B cell (primary cell): Measurements from ENCODE around the gene SPOCK1. TPM values are rescaled to one million over a fixed set of nuclear protein-coding genes. Genes with fewer than 3 reads are reported as not detected.

Source experiments
- ATAC-seq: fragments of 200-7000 bp; cut with Tn5 transposase; one replicate; pipeline ENCODE4 v1.10.0; 2021; ENCODE audit warnings: low read depth, mild to moderate bottlenecking, moderate number of reproducible peaks, moderate library complexity
- CTCF ChIA-PET: fragments of 350-600 bp; sonication (Branson Sonifier 250); formaldehyde crosslinking; loops from one replicate; lab custom pipeline; 2021; ENCODE audit warnings: antibody characterized with exemption, inconsistent platforms; lab: Charles Lee
- POLR2A ChIA-PET: fragments of 350-600 bp; sonication (Branson Sonifier 250); formaldehyde crosslinking; loops from one replicate; lab custom pipeline; 2021; ENCODE audit warnings: antibody characterized with exemption; lab: Charles Lee
- DNase-seq: peaks from one replicate; pipeline ENCODE4 v3.0.0; 2013
- H2AFZ ChIP-seq: 2 replicates; pipeline ENCODE4 v1.6.1; 2012; ENCODE audit warnings: mild to moderate bottlenecking, low read depth, low read length; ENCODE audit not compliant: insufficient read depth, poor library complexity, severe bottlenecking
- H3K27ac ChIP-seq, 2 donors: 1 replicate in 1 of 2; 2 replicates in 1 of 2; pipeline ENCODE4 v1.5.1; 2012 to 2013; ENCODE audit warnings: low read length in 2 of 2, mild to moderate bottlenecking in 2 of 2, moderate library complexity in 1 of 2
- H3K27me3 ChIP-seq, 4 experiments: fragments of 200-600 bp in 1 of 4; sonication (generic) in 1 of 4; replicated peaks in 1 of 4; 1 replicate in 2 of 4; 2 replicates in 2 of 4; pipeline versions ENCODE4 v1.6.1 to v1.7.0; 2013 to 2016; ENCODE audit warnings: low read length in 3 of 4, mild to moderate bottlenecking in 2 of 4, mixed read lengths in 1 of 4, moderate library complexity in 1 of 4; ENCODE audit not compliant: insufficient read depth in 4 of 4, control insufficient read depth in 3 of 4; ENCODE audit errors: control extremely low read depth in 1 of 4
- H3K36me3 ChIP-seq, 2 experiments: replicated peaks in 1 of 2; 1 replicate in 1 of 2; 2 replicates in 1 of 2; pipeline versions ENCODE4 v1.6.1 to v1.7.1; 2013; ENCODE audit warnings: low read length in 1 of 2; ENCODE audit not compliant: insufficient read depth in 2 of 2, control insufficient read depth in 1 of 2; ENCODE audit errors: control extremely low read depth in 1 of 2, extremely low read depth in 1 of 2
- H3K4me1 ChIP-seq, 2 donors: fragments of 200-600 bp in 1 of 2; sonication (generic) in 1 of 2; 1 replicate in 1 of 2; 2 replicates in 1 of 2; pipeline versions ENCODE4 v1.5.1 to v1.6.1; 2013 to 2017; ENCODE audit warnings: low read length in 2 of 2; ENCODE audit not compliant: control insufficient read depth in 2 of 2, insufficient read depth in 2 of 2
- H3K4me2 ChIP-seq: replicated peaks from 2 replicates; pipeline ENCODE3; 2012; ENCODE audit warnings: mild to moderate bottlenecking, low read depth, low read length; ENCODE audit not compliant: poor library complexity, severe bottlenecking
- H3K4me3 ChIP-seq, 5 experiments: fragments of 200-600 bp in 1 of 5; sonication (generic) in 1 of 5; 1 replicate in 3 of 5; 2 replicates in 2 of 5; pipeline versions ENCODE4 v1.5.1 to v1.7.0; 2011 to 2016; ENCODE audit warnings: low read length in 4 of 5, mild to moderate bottlenecking in 4 of 5, low read depth in 2 of 5, control low read depth in 1 of 5, moderate library complexity in 1 of 5; ENCODE audit not compliant: insufficient read depth in 1 of 5; ENCODE audit errors: control extremely low read depth in 1 of 5, extremely low read depth in 1 of 5
- H3K79me2 ChIP-seq: fragments of 200-600 bp; sonication (generic); one replicate; pipeline ENCODE4 v1.6.0; 2016; ENCODE audit warnings: low read length; ENCODE audit not compliant: control insufficient read depth, insufficient read depth
- H3K9ac ChIP-seq: fragments of 200-600 bp; sonication (generic); 2 replicates; pipeline ENCODE4 v1.6.1; 2017; ENCODE audit warnings: mild to moderate bottlenecking, low read length, moderate library complexity
- H3K9me3 ChIP-seq, 3 donors: one replicate each; pipeline versions ENCODE4 v1.6.1 to v1.7.1; 2013; ENCODE audit warnings: low read length in 2 of 3; ENCODE audit not compliant: control insufficient read depth in 2 of 3, insufficient read depth in 1 of 3; ENCODE audit errors: control extremely low read depth in 1 of 3
- H4K20me1 ChIP-seq: 2 replicates; pipeline ENCODE4 v1.6.0; 2012; ENCODE audit warnings: mild to moderate bottlenecking, low read length; ENCODE audit not compliant: insufficient read depth, control insufficient read depth, poor library complexity, severe bottlenecking
- H3K27ac Mint-ChIP-seq: one replicate; pipeline ENCODE4 v1.8.0; 2021; ENCODE audit warnings: mixed read lengths
- H3K27me3 Mint-ChIP-seq: one replicate; pipeline ENCODE4 v1.8.0; 2021; ENCODE audit warnings: mixed read lengths
- H3K4me1 Mint-ChIP-seq: one replicate; pipeline ENCODE4 v1.8.0; 2021; ENCODE audit warnings: mixed read lengths
- H3K4me3 Mint-ChIP-seq: one replicate; pipeline ENCODE4 v1.8.0; 2021; ENCODE audit warnings: mixed read lengths
- H3K9me3 Mint-ChIP-seq: one replicate; pipeline ENCODE4 v1.8.0; 2022; ENCODE audit warnings: mixed read lengths; ENCODE audit not compliant: insufficient read depth
- CTCF ChIP-seq: fragments of 200-600 bp; IDR thresholded peaks from one replicate; pipeline ENCODE4 v1.8.0; 2022; ENCODE audit warnings: antibody characterized with exemption, mild to moderate bottlenecking
- EZH2 ChIP-seq: IDR thresholded peaks from 2 replicates; pipeline ENCODE4 v1.6.1; 2012; ENCODE audit warnings: borderline replicate concordance, low read depth, mild to moderate bottlenecking, moderate library complexity, low read length; ENCODE audit not compliant: insufficient read depth, poor library complexity, severe bottlenecking
- WGBS: methylation state at CpG from one replicate; pipeline ENCODE4 v1.1.5; 2013; ENCODE audit warnings: missing lambda C conversion rate; ENCODE audit not compliant: insufficient coverage; 5-methylcytosine and 5-hydroxymethylcytosine counted together
- intact Hi-C: fragments of 100-400 bp; cut with micrococcal nuclease; formaldehyde crosslinking; loops from one replicate; pipeline ENCODE4 v1.10.0; 2022
- polyA plus RNA-seq: library from polyadenylated mRNA; depleted of rRNA; stranded (reverse); fragments of >200 nt; gene quantifications from 2 replicates; pipeline ENCODE4 v1.2.3, GENCODE V29; 2012
- total RNA-seq, 2 donors: library from RNA; stranded (reverse); fragments of 120-200 nt in 1 of 2; gene quantifications; 1 replicate in 1 of 2; 2 replicates in 1 of 2; pipeline versions ENCODE4 v1.2.3 to v1.2.4, GENCODE V29; 2013 to 2022

SPOCK1 gene
- total and polyA plus RNA-seq, 2 donors (not counting 1 experiment from before 2014, with no cell fraction given) = not detected

DNA sequence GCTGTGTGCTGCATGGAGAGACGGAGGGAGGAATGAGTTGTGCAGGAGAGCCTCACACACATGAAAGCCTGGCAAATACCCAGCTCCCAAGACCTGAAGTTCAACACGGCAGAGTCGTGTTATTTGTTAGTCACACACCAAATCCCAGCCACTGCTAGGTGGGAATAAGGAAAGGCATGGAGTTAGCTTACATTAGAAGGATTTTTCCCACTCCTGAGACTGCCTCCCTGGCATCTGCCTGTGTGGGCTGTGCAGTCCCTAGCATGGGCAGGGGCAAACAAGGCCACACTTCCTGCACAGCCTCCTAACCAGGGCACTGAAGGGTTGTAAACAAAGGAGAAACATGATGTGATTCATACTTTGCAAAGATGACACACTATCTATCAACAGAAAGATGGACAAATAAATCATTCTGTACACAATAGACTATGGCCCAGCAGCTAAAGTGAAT, 306.8 kb downstream of the SPOCK1 start:
- H3K9me3 Mint-ChIP-seq = no peaks in the 10 kb centered on the region
- intact Hi-C loops = no loop called here
- Histone ChIP-seq H3K27ac (no peak overlapping the region), H3K79me2 (no peaks in the 10 kb centered on the region), H2AFZ (no peak overlapping the region), H4K20me1 (no peaks in the 10 kb centered on the region), H3K27me3 (peaks cover 0 to 4% (median 0%) of the 10 kb centered on the region in 4 experiments), H3K4me1 (no peaks in the 10 kb centered on the region), H3K9me3 (peaks cover 0 to 3% (median 0%) of the 10 kb centered on the region in 3 donors), H3K4me3 (no peak overlapping the region), H3K9ac (no peak overlapping the region), H3K36me3 (no peaks in the 10 kb centered on the region), H3K4me2 (no peak overlapping the region)
- ATAC-seq (no peak), DNase-seq (no peak)
- POLR2A ChIA-PET = no interaction called here
- H3K4me3 Mint-ChIP-seq = no peak overlapping the region
- H3K4me1 Mint-ChIP-seq = no peaks in the 10 kb centered on the region
- peaks cover 4% of the 10 kb centered on the region for H3K27me3 Mint-ChIP-seq
- WGBS = no CpG with 5 or more reads among the region's 3 CpGs
- no peak overlapping the region for H3K27ac Mint-ChIP-seq
- TF ChIP-seq CTCF (no peak), EZH2 (no peak)
- CTCF ChIA-PET = no interaction called here

GRCh38 chr5:137191179-137191578, 307.9 kb downstream of the SPOCK1 start:
- TF ChIP-seq CTCF (no peak), EZH2 (no peak)
- no peak overlapping the region for H3K4me3 Mint-ChIP-seq
- H3K4me2 ChIP-seq = no peak overlapping the region
- H3K4me3 ChIP-seq = no peak overlapping the region
- H3K36me3 ChIP-seq = no peaks in the 10 kb centered on the region
- H3K27ac ChIP-seq = no peak overlapping the region
- no peaks in the 10 kb centered on the region for H4K20me1 ChIP-seq
- H2AFZ ChIP-seq = no peak overlapping the region
- no CpG with 5 or more reads among the region's 2 CpGs for WGBS
- H3K9me3 ChIP-seq = peaks cover 0 to 3% (median 0%) of the 10 kb centered on the region in 3 donors
- H3K27me3 Mint-ChIP-seq = peaks cover 4% of the 10 kb centered on the region
- ChIA-PET POLR2A (no interaction called here), CTCF (no interaction called here)
- ATAC-seq (no peak), DNase-seq (no peak)
- intact Hi-C loops = no loop called here
- no peak overlapping the region for H3K9ac ChIP-seq
- no peaks in the 10 kb centered on the region for H3K9me3 Mint-ChIP-seq
- no peaks in the 10 kb centered on the region for H3K4me1 Mint-ChIP-seq
- peaks cover 0 to 4% (median 0%) of the 10 kb centered on the region in 4 experiments for H3K27me3 ChIP-seq
- no peaks in the 10 kb centered on the region for H3K4me1 ChIP-seq
- no peak overlapping the region for H3K27ac Mint-ChIP-seq
- no peaks in the 10 kb centered on the region for H3K79me2 ChIP-seq
